OCI-LY3 (cell line): ENCODE measurements around the gene MTFR1L.

Experiments used
- CTCF ChIP-seq: fragments of 200-600, 300-600 bp; sonication (generic); IDR thresholded peaks from 2 replicates; pipeline ENCODE4 v1.5.1; 2014; ENCODE audit warnings: antibody characterized with exemption, low read length, low read depth
- EZH2phosphoT487 ChIP-seq: fragments of 200-600 bp; shearing (Covaris generic); IDR thresholded peaks from 2 replicates; pipeline ENCODE4 v1.6.1; 2018; ENCODE audit warnings: antibody characterized with exemption, mixed run types, low read depth

GRCh38 chr1:25869909-25870606, 50.3 kb downstream of the MTFR1L start:
- TF ChIP-seq CTCF (no peak), EZH2phosphoT487 (no peak)
